Upper lobe of left lung (tissue), 6 donors: ENCODE measurements around the gene NVL. TPM values are rescaled to one million over a fixed set of nuclear protein-coding genes. Genes with fewer than 3 reads are reported as not detected.

ENCODE experiments used
- ATAC-seq, 2 donors: fragments of 200-7000 bp; cut with Tn5 transposase; one replicate each; pipeline ENCODE4 v1.9.1; 2022; ENCODE audit warnings: mild to moderate bottlenecking in 2 of 2, moderate library complexity in 2 of 2; ENCODE audit not compliant: low FRiP score in 2 of 2
- DNase-seq, 2 donors: peaks; one replicate each; pipeline ENCODE4 v3.0.0-alpha.2; 2019 to 2020
- H3K27ac ChIP-seq, 4 donors: fragments of 200-600 bp; sonication (generic); one replicate each; pipeline ENCODE4 v1.5.1; 2016 to 2019
- H3K27me3 ChIP-seq, 4 donors: fragments of 200-600 bp; sonication (generic); one replicate each; pipeline ENCODE4 v1.5.1; 2017 to 2019
- H3K36me3 ChIP-seq, 4 donors: fragments of 200-600 bp; sonication (generic); one replicate each; pipeline ENCODE4 v1.5.1; 2016 to 2019
- H3K4me1 ChIP-seq, 4 donors: fragments of 200-600 bp; sonication (generic); one replicate each; pipeline ENCODE4 v1.5.1; 2018 to 2019
- H3K4me3 ChIP-seq, 4 donors: fragments of 200-600 bp; sonication (generic); one replicate each; pipeline ENCODE4 v1.5.1; 2017 to 2019; ENCODE audit warnings: mild to moderate bottlenecking in 2 of 4, moderate library complexity in 1 of 4
- H3K9me3 ChIP-seq, 4 donors: fragments of 200-600 bp; sonication (generic); one replicate each; pipeline ENCODE4 v1.5.1; 2018 to 2019
- EP300 ChIP-seq, 4 donors: sonication (generic); formaldehyde crosslinking; IDR thresholded peaks; one replicate each; pipeline ENCODE4 v1.5.1; 2017; ENCODE audit warnings: antibody characterized with exemption in 4 of 4, control low read depth in 2 of 4
- POLR2A ChIP-seq, 4 donors: fragments of 450-650 bp; IDR thresholded peaks; one replicate each; pipeline ENCODE4 v1.5.1; 2016 to 2017; ENCODE audit warnings: antibody characterized with exemption in 4 of 4, mild to moderate bottlenecking in 2 of 4
- POLR2AphosphoS5 ChIP-seq, 2 donors: sonication (generic); formaldehyde crosslinking; IDR thresholded peaks; one replicate each; pipeline ENCODE4 v1.5.1; 2017; ENCODE audit warnings: antibody characterized with exemption in 2 of 2
- WGBS, 2 donors: methylation state at CpG; one replicate each; pipeline ENCODE4 v1.1.5; 2017 to 2018; 5-methylcytosine and 5-hydroxymethylcytosine counted together
- total RNA-seq, 6 donors: library from RNA; depleted of rRNA in 4 of 6; stranded (reverse); fragments of >200 nt in 4 of 6; gene quantifications; one replicate each; pipeline versions ENCODE4 v1.1.0 to v1.2.1, GENCODE V29; 2016 to 2021
- TF ChIP-seq, protein P1 (sequence below), 6 experiments: fragments of 450-650 bp in 4 of 6; fragments of 200-600 bp in 2 of 6; sonication (generic) in 2 of 6; IDR thresholded peaks; one replicate each; pipeline ENCODE4 v1.5.1; 2016 to 2019; ENCODE audit warnings: antibody characterized with exemption in 6 of 6
- donor health status: DM: no; HTN: no; CAD: no; lungs with moderate emphysema.
- donor health status: DM: no; HTN: yes; CAD: no; lungs with severe emphysema.

The NVL gene
- total RNA-seq, 6 donors from 2014 or later = 20.2 to 56.6 (median 34.1) TPM

DNA sequence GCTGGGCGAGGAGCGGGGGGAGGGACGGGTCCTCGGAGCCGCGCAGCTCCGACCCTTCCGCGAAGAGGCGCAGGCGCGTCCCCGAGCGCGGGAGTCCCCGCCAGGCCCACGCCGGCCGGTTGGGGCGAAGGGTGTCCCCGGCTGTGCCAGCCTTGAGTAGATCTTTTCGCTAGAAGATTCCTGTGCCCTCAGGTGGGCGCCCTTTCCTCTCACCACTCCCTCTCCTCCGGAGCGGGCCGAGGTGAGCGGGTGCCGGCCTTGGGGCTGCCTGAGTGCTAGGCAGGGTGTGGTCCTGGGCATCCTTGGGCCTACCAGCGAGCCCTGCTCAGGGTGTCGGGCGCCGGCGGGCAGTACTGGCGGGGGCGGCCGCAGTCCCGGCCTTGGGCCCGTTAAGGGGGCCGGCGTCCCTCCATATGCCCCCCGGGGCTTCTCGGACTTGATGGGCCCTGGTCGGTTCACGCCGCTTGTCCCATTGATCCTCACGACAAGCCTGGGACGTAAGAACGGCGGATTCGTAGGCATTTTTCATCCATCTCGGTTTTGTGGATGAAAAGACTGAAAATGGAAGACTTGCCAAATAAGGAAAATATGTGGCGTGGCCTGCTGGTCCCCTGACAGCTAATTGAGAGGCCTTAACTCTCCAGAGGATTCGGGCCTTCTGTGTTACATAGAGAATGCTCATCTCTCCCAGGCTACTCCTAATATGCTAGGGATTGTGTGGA lies 146.2 kb downstream of the NVL start:
- DNase-seq (peak; percentile 63 to 94), ATAC-seq (peak; percentile 81 to 87)
- Histone ChIP-seq H3K36me3 (peaks cover 0 to 6% (median 0%) of the 10 kb centered on the region in 4 donors), H3K27ac (peak overlapping the region; percentile 89 to 99 (median 94)), H3K4me1 (peaks cover 18 to 28% (median 23%) of the 10 kb centered on the region in 4 donors), H3K4me3 (peak overlapping the region; percentile 64 to 97 (median 82)), H3K9me3 (no peaks in the 10 kb centered on the region), H3K27me3 (no peaks in the 10 kb centered on the region)
- TF ChIP-seq, protein P1, sequence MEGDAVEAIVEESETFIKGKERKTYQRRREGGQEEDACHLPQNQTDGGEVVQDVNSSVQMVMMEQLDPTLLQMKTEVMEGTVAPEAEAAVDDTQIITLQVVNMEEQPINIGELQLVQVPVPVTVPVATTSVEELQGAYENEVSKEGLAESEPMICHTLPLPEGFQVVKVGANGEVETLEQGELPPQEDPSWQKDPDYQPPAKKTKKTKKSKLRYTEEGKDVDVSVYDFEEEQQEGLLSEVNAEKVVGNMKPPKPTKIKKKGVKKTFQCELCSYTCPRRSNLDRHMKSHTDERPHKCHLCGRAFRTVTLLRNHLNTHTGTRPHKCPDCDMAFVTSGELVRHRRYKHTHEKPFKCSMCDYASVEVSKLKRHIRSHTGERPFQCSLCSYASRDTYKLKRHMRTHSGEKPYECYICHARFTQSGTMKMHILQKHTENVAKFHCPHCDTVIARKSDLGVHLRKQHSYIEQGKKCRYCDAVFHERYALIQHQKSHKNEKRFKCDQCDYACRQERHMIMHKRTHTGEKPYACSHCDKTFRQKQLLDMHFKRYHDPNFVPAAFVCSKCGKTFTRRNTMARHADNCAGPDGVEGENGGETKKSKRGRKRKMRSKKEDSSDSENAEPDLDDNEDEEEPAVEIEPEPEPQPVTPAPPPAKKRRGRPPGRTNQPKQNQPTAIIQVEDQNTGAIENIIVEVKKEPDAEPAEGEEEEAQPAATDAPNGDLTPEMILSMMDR (IDR thresholded peaks at IDR 0.05) = no peak
- TF ChIP-seq POLR2A (IDR thresholded peaks at IDR 0.05) = no peak
- no peak for TF ChIP-seq POLR2AphosphoS5 (IDR thresholded peaks at IDR 0.05)
- TF ChIP-seq EP300 (IDR thresholded peaks at IDR 0.05) = no peak
- 0 to 3% methylated on average over 23 to 38 of the region's 53 CpGs for WGBS, 2 donors

DNA sequence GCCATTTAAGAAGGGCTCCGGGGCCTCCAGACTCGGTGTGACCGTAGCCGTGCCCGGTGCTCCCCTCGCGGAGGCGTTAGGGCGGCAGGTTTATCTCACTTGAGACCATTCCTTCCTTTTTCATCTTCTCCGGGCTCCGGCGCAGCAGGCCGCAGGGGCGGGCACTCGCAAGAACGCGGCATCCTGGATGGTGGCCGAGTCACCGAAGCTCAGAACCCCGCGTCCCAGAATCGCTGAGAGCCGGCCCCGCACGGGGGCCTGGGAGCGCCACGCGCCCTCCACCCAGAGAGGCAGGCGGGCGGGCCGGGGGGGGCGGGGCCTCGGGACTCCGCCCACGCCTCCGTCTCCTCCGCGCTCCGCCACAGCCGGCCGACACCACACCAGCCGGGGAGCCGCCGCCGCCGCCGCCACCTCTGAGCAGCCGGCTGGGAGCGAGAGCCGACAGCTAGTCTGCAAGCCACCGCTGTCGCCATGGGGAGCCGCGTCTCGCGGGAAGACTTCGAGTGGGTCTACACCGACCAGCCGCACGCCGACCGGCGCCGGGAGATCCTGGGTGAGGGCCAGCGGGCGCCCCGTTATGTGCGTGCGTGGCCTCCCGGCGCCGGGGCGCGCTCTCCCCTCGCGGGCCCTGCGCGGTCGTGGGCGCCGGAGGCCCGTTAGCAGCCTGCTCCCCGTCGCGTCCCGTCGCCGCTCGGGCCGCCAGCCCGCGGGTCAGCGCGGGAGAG lies 146.9 kb downstream of the NVL start, which contains the start of gene DEGS1:
Gene DEGS1, plus strand, starts transcription at position 375 of the 725 bp plus-strand sequence. Its CDS starts 97 bp downstream, at position 472.
- Histone ChIP-seq H3K4me1 (peaks cover 18 to 28% (median 23%) of the 10 kb centered on the region in 4 donors), H3K27me3 (no peaks in the 10 kb centered on the region), H3K9me3 (no peaks in the 10 kb centered on the region), H3K27ac (peak within 1 kb of the TSS; percentile 89 to 99 (median 94)), H3K4me3 (peak within 1 kb of the TSS; percentile 64 to 97 (median 82)), H3K36me3 (peaks cover 0 to 6% (median 0%) of the 10 kb centered on the region in 4 donors)
- ATAC-seq (peak; percentile 92 to 97), DNase-seq (peak; percentile 88 to 97)
- TF ChIP-seq POLR2A (IDR thresholded peaks at IDR 0.05) = peak in 3 of 4 donors; percentile 89 to 98 (median 94)
- TF ChIP-seq, protein P1 (IDR thresholded peaks at IDR 0.05) = peak in 2 of 6 experiments; percentile 18 to 26
- TF ChIP-seq EP300 (IDR thresholded peaks at IDR 0.05) = no peak
- peak; percentile 54 to 91 for TF ChIP-seq POLR2AphosphoS5 (IDR thresholded peaks at IDR 0.05)
- 0 to 1% methylated on average over 8 to 71 of the region's 94 CpGs for WGBS, 2 donors

DNA sequence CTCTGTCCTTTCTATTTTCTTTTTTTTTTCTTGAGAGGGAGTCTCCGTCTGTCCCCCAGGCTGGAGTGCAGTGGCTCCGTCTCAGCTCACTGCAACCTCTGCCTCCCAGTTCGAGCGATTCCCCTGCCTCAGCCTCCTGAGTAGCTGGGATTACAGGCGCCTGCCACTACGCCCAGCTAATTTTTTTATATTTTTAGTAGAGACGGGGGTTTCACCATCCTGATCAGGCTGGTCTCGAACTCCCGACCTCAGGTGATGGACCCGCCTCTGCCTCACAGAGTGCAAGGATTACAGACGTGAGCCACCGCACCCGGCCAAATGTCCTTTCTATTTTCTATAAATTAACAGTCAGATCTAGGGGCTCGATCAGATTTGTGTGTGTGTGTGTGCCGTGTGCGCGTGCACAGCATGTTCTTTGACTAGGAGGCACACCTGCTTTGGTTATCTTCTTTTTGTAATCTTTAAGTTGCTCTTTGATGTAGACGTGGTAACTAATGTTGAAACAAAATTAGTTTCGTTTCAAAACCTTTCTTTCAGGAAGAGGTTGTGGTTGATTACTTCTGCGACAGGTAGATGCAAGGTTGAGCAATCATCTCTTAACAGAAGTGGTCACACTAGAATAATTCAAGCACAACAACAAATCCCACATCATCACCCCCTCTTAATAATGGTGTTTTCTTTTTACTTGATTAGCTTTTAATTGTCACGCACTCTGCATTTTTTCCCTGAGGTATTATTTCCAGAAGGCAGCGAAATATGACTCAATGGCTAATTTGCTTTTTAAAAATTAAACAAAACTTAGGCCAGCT lies 147.7 kb downstream of the NVL start:
- Histone ChIP-seq H3K4me3 (peak overlapping the region; percentile 64 to 97 (median 82)), H3K4me1 (peaks cover 18 to 28% (median 23%) of the 10 kb centered on the region in 4 donors), H3K27ac (peak overlapping the region; percentile 89 to 99 (median 94)), H3K9me3 (no peaks in the 10 kb centered on the region), H3K27me3 (no peaks in the 10 kb centered on the region), H3K36me3 (peaks cover 0 to 6% (median 0%) of the 10 kb centered on the region in 4 donors)
- TF ChIP-seq POLR2A (IDR thresholded peaks at IDR 0.05) (no peak), POLR2AphosphoS5 (IDR thresholded peaks at IDR 0.05) (no peak), EP300 (IDR thresholded peaks at IDR 0.05) (no peak)
- TF ChIP-seq, protein P1 (IDR thresholded peaks at IDR 0.05) = no peak
- WGBS, 2 donors = 37 to 54% methylated on average over 22 of the region's 22 CpGs
- ATAC-seq (peak in 1 of 2 donors; percentile 35), DNase-seq (no peak)

DNA sequence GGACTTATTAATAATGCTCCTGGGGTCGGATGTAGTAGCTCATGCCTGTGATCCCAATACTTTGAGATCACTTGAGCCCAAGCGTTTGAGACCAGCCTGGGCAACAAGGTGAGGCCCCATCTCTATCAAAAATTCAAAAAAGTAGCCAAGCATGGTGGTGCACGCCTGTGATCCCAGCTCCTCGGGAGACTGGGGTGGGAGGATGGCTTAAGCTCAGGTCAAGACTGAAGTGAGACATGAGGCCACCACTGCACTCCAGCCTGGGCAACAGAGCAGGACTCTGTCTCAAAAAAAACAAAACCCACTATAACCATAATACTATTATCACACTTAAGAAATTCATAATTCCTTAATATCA lies 148.5 kb downstream of the NVL start:
- WGBS, 2 donors = 89 to 98% methylated on average over 4 of the region's 4 CpGs
- no peak overlapping the region for H3K4me3 ChIP-seq
- peaks cover 18 to 28% (median 22%) of the 10 kb centered on the region in 4 donors for H3K4me1 ChIP-seq
- DNase-seq (no peak), ATAC-seq (no peak)
- H3K36me3 ChIP-seq = peaks cover 0 to 6% (median 0%) of the 10 kb centered on the region in 4 donors
- no peaks in the 10 kb centered on the region for H3K9me3 ChIP-seq
- H3K27me3 ChIP-seq = no peaks in the 10 kb centered on the region
- H3K27ac ChIP-seq = peak overlapping the region in 2 of 4 donors; percentile 94 to 99
- TF ChIP-seq POLR2A (IDR thresholded peaks at IDR 0.05) (no peak), EP300 (IDR thresholded peaks at IDR 0.05) (no peak), POLR2AphosphoS5 (IDR thresholded peaks at IDR 0.05) (no peak)
- TF ChIP-seq, protein P1 (IDR thresholded peaks at IDR 0.05) = no peak
